Mucosa of rectum (tissue), 2 donors: ENCODE measurements around the gene CFAP57.

Experiments used
- H3K27ac ChIP-seq, 2 donors: one replicate each; pipeline ENCODE4 v1.7.0; 2013; ENCODE audit warnings: inconsistent platforms in 2 of 2, low read depth in 2 of 2, low read length in 2 of 2
- H3K27me3 ChIP-seq, 2 donors: one replicate each; pipeline ENCODE4 v1.7.0; 2013; ENCODE audit warnings: low read length in 2 of 2; ENCODE audit not compliant: control insufficient read depth in 2 of 2, insufficient read depth in 2 of 2
- H3K36me3 ChIP-seq, 2 donors: one replicate each; pipeline ENCODE4 v1.7.0; 2013; ENCODE audit warnings: low read length in 2 of 2; ENCODE audit not compliant: control insufficient read depth in 2 of 2, insufficient read depth in 2 of 2
- H3K4me1 ChIP-seq, 2 donors: one replicate each; pipeline ENCODE4 v1.7.0; 2013; ENCODE audit warnings: low read length in 2 of 2, mild to moderate bottlenecking in 1 of 2; ENCODE audit not compliant: control insufficient read depth in 2 of 2, insufficient read depth in 2 of 2
- H3K4me3 ChIP-seq, 2 donors: one replicate each; pipeline ENCODE4 v1.7.0; 2013; ENCODE audit warnings: low read length in 2 of 2
- H3K9ac ChIP-seq, 2 donors: one replicate each; pipeline ENCODE4 v1.7.0; 2013; ENCODE audit warnings: low read length in 2 of 2, low read depth in 1 of 2, mild to moderate bottlenecking in 1 of 2
- H3K9me3 ChIP-seq, 2 donors: one replicate each; pipeline ENCODE4 v1.7.0; 2013; ENCODE audit warnings: low read length in 2 of 2; ENCODE audit not compliant: control insufficient read depth in 2 of 2
- donor health status: healthy.
- donor health status: Normal muscosa, but diverticular disease.

The CFAP57 gene

GRCh38 chr1:43171312-43171875 is 736 bp upstream of the CFAP57 start:
- peak overlapping the region; percentile 92 to 96 for H3K4me3 ChIP-seq
- H3K27me3 ChIP-seq, result peaks cover 0 to 4% of the 10 kb centered on the region in 2 donors
- H3K9me3 ChIP-seq, result no peaks in the 10 kb centered on the region
- H3K36me3 ChIP-seq, result peaks cover 24 to 35% of the 10 kb centered on the region in 2 donors
- peaks cover 6 to 11% of the 10 kb centered on the region in 2 donors for H3K4me1 ChIP-seq
- H3K9ac ChIP-seq, result peak overlapping the region; percentile 76 to 87
- no peak overlapping the region for H3K27ac ChIP-seq

- no peaks in the 10 kb centered on the region for H3K9me3 ChIP-seq
- H3K27me3 ChIP-seq, result peaks cover 0 to 7% of the 10 kb centered on the region in 2 donors
- H3K27ac ChIP-seq, result peak overlapping the region; percentile 15 to 57
- peaks cover 14 to 24% of the 10 kb centered on the region in 2 donors for H3K36me3 ChIP-seq
- no peak overlapping the region for H3K9ac ChIP-seq
- H3K4me3 ChIP-seq, result peak overlapping the region; percentile 92 to 96
- peaks cover 6 to 11% of the 10 kb centered on the region in 2 donors for H3K4me1 ChIP-seq
These were observed 420 bp downstream of the CFAP57 start for GRCh38 chr1:43172527-43172972.

GRCh38 chr1:43174873-43175272 is 2.7 kb downstream of the CFAP57 start:
- H3K36me3 ChIP-seq, result peaks cover 3 to 6% of the 10 kb centered on the region in 2 donors
- H3K4me1 ChIP-seq, result peaks cover 6 to 11% of the 10 kb centered on the region in 2 donors
- no peak overlapping the region for H3K4me3 ChIP-seq
- H3K27me3 ChIP-seq, result peaks cover 0 to 10% of the 10 kb centered on the region in 2 donors
- no peak overlapping the region for H3K9ac ChIP-seq
- H3K9me3 ChIP-seq, result no peaks in the 10 kb centered on the region
- H3K27ac ChIP-seq, result no peak overlapping the region

- Histone ChIP-seq H3K36me3 (no peaks in the 10 kb centered on the region), H3K27me3 (peaks cover 0 to 10% of the 10 kb centered on the region in 2 donors), H3K4me3 (no peak overlapping the region), H3K4me1 (peaks cover 0 to 1% of the 10 kb centered on the region in 2 donors), H3K9me3 (no peaks in the 10 kb centered on the region), H3K9ac (no peak overlapping the region), H3K27ac (no peak overlapping the region)
These were observed 5.6 kb downstream of the CFAP57 start for GRCh38 chr1:43177691-43178090.

- no peak overlapping the region for H3K27ac ChIP-seq
- H3K4me1 ChIP-seq, result peaks cover 0 to 3% of the 10 kb centered on the region in 2 donors
- H3K4me3 ChIP-seq, result no peak overlapping the region
- no peaks in the 10 kb centered on the region for H3K9me3 ChIP-seq
- no peak overlapping the region for H3K9ac ChIP-seq
- no peaks in the 10 kb centered on the region for H3K36me3 ChIP-seq
- no peaks in the 10 kb centered on the region for H3K27me3 ChIP-seq
These were observed 12.3 kb downstream of the CFAP57 start for GRCh38 chr1:43184388-43184787.

- Histone ChIP-seq H3K36me3 (no peaks in the 10 kb centered on the region), H3K4me1 (peaks cover 0 to 3% of the 10 kb centered on the region in 2 donors), H3K4me3 (no peak overlapping the region), H3K9ac (no peak overlapping the region), H3K9me3 (no peaks in the 10 kb centered on the region), H3K27me3 (no peaks in the 10 kb centered on the region), H3K27ac (no peak overlapping the region)
These were observed 12.9 kb downstream of the CFAP57 start for GRCh38 chr1:43184995-43185394.

GRCh38 chr1:43188106-43188505 is 16.0 kb downstream of the CFAP57 start:
- no peaks in the 10 kb centered on the region for H3K27me3 ChIP-seq

GRCh38 chr1:43194509-43194908 is 22.4 kb downstream of the CFAP57 start:
- H3K9me3 ChIP-seq, result no peaks in the 10 kb centered on the region
- no peak overlapping the region for H3K4me3 ChIP-seq
- H3K27ac ChIP-seq, result no peak overlapping the region
- H3K36me3 ChIP-seq, result no peaks in the 10 kb centered on the region
- no peak overlapping the region for H3K9ac ChIP-seq
- H3K4me1 ChIP-seq, result no peaks in the 10 kb centered on the region
- H3K27me3 ChIP-seq, result no peaks in the 10 kb centered on the region

More at GRCh38 chr1:43188106-43188505, 16.0 kb downstream of the CFAP57 start:
- Histone ChIP-seq H3K4me1 (peaks cover 0 to under 1% of the 10 kb centered on the region in 2 donors), H3K9ac (no peak overlapping the region), H3K36me3 (no peaks in the 10 kb centered on the region), H3K9me3 (no peaks in the 10 kb centered on the region), H3K4me3 (no peak overlapping the region), H3K27ac (no peak overlapping the region)

GRCh38 chr1:43197343-43198127 is 25.4 kb downstream of the CFAP57 start:
- no peak overlapping the region for H3K27ac ChIP-seq
- H3K36me3 ChIP-seq, result no peaks in the 10 kb centered on the region
- H3K4me1 ChIP-seq, result no peaks in the 10 kb centered on the region
- no peak overlapping the region for H3K9ac ChIP-seq
- no peaks in the 10 kb centered on the region for H3K27me3 ChIP-seq
- no peak overlapping the region for H3K4me3 ChIP-seq
- H3K9me3 ChIP-seq, result no peaks in the 10 kb centered on the region

- H3K27me3 ChIP-seq, result no peaks in the 10 kb centered on the region
These were observed 27.1 kb downstream of the CFAP57 start for GRCh38 chr1:43199093-43199726.

More at GRCh38 chr1:43199093-43199726, 27.1 kb downstream of the CFAP57 start:
- no peaks in the 10 kb centered on the region for H3K36me3 ChIP-seq
- H3K9ac ChIP-seq, result no peak overlapping the region
- no peak overlapping the region for H3K4me3 ChIP-seq
- H3K9me3 ChIP-seq, result no peaks in the 10 kb centered on the region
- H3K27ac ChIP-seq, result no peak overlapping the region
- H3K4me1 ChIP-seq, result no peaks in the 10 kb centered on the region
